GM12892 (cell line): ENCODE results near the gene TAF7L.

ENCODE experiments used
- DNase-seq: peaks from one replicate; pipeline ENCODE4 v3.0.0; 2011; ENCODE audit not compliant: insufficient read length
- FAIRE-seq: peaks from 2 replicates; lab custom pipeline; 2011; peaks lifted over from hg19 to GRCh38; lab: Jason Lieb, UNC
- POLR2A ChIP-seq: IDR thresholded peaks from 2 replicates; pipeline ENCODE4 v1.6.1; 2011; ENCODE audit warnings: low read depth, low read length, control low read depth
- POLR2AphosphoS5 ChIP-seq: IDR thresholded peaks from 2 replicates; pipeline ENCODE4 v1.6.1; 2011; ENCODE audit warnings: low read depth, low read length, control low read depth
- TAF1 ChIP-seq: IDR thresholded peaks from 2 replicates; pipeline ENCODE4 v1.6.1; 2011; ENCODE audit warnings: low read depth, mild to moderate bottlenecking, control low read depth, low read length, borderline replicate concordance

TAF7L gene

DNA sequence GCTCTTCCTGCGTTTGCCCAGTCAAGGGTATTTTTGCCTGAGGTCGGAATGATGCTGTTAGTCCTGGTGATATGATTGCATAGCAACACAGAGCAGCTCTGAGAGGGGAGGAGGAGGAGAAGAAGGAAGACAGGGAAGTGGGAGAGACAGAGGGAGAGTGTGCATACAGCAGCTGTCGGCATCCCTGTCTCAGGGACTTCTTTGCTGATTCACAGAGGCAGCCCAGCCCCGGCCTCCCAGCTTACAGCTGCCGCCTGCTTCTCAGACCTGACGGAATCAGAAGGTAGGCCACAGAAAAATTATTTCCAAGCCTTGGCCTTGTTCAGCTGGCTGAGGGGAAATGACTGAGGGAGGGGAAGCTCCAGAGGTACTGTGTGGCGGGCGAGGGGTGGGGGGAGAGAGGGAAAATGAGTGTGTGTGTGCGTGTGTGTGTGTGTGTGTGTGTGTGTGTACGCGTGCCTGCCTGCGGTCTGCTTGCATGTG lies 71.2 kb downstream of the TAF7L start:
- FAIRE-seq (no peak), DNase-seq (no peak)
- TF ChIP-seq TAF1 = no peak
- no peak for TF ChIP-seq POLR2A
- no peak for TF ChIP-seq POLR2AphosphoS5

DNA sequence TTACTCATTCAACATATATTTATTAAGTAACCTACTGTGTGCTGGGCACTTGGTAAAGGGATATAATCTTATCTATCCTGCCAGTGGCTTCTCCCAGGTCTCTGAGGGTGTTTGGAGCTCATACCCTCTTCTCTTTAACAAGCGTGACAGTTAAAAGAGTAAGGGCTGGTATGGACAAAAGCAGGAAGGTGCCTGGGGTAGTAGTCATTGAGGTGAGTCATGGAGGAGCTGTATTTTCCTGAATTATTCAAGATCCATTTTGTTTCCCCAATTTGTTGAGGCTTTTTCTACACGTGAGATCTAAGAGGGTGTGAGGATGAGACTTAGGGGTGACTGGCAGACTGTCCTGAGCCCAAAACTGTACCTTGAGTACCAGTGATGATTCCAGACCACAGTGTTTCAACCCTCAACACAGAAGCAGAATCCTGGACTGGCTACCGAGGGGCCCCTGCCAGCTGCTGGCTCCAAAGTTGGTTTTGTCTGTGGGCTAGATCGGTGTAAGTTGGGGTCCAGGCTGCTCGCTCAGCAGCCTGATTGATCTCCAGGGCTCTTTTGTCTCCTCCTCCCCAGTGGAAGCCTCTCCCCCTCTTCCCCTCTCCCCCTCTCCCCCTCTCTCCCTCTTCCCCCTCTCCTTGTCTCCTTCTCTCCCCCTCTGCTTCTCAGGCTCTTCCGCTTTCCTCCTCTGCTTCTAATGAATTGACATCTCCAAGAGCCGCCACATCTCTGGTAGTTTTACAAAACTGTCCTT lies 71.8 kb downstream of the TAF7L start, which contains the start of gene DRP2:
Gene DRP2 (plus strand): TSS at position 671 of the 748 bp plus-strand sequence. CDS start 11,862 bp downstream, outside the sequence.
- TF ChIP-seq POLR2AphosphoS5 (no peak), POLR2A (no peak), TAF1 (no peak)
- FAIRE-seq (no peak), DNase-seq (no peak)
